ENCODE results near the gene NARF.

DNA sequence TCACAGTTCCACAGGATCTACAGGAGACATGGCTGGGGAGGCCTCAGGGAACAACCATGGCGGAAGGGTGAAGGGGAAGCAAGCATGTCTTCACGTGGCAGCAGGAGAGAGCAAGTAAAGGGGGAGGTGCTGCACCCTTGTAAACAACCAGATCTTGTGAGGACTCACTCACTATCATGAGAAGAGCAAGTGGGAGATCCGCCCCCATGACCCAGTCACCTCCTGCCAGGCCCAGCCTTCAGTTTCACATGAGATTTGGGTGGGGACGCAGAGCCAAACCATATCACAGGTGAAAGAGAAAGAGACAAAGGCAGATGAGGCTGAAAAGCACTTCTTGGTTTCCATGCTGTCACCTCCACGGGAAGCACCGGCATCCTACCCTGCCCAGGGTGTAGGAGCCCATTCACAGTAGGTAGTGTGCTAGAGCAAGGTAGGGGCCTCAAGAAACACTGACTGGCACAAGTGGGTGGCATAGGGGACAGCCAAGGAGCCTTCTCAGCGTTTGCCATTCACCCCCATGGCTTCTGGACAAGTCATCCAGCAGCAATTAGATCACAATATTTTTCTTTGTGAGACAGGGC is 6.6 kb downstream of the NARF start:
- TF ChIP-seq, protein P1, sequence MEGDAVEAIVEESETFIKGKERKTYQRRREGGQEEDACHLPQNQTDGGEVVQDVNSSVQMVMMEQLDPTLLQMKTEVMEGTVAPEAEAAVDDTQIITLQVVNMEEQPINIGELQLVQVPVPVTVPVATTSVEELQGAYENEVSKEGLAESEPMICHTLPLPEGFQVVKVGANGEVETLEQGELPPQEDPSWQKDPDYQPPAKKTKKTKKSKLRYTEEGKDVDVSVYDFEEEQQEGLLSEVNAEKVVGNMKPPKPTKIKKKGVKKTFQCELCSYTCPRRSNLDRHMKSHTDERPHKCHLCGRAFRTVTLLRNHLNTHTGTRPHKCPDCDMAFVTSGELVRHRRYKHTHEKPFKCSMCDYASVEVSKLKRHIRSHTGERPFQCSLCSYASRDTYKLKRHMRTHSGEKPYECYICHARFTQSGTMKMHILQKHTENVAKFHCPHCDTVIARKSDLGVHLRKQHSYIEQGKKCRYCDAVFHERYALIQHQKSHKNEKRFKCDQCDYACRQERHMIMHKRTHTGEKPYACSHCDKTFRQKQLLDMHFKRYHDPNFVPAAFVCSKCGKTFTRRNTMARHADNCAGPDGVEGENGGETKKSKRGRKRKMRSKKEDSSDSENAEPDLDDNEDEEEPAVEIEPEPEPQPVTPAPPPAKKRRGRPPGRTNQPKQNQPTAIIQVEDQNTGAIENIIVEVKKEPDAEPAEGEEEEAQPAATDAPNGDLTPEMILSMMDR (IDR thresholded peaks at IDR 0.05; ENCODE audit: extremely low read depth in 1 of 2, insufficient read depth in 1 of 2, low read depth in 1 of 2, low read length in 2 of 2) = no peak
- TF ChIP-seq POLR2AphosphoS5 (IDR thresholded peaks at IDR 0.05; ENCODE audit: insufficient read depth, low read depth, low read length) = no peak
- TF ChIP-seq MYC (IDR thresholded peaks at IDR 0.05; ENCODE audit: low read depth, low read length) = no peak
- no peak for TF ChIP-seq EZH2 (IDR thresholded peaks at IDR 0.05; ENCODE audit: borderline replicate concordance, low read depth, low read length, severe bottlenecking)
- TF ChIP-seq POLR2A (IDR thresholded peaks at IDR 0.05; ENCODE audit: low read depth, low read length) = no peak
- TF ChIP-seq JUN (IDR thresholded peaks at IDR 0.05; ENCODE audit: borderline replicate concordance, insufficient read depth, insufficient read length, low read depth) = no peak
- no peak for TF ChIP-seq GATA2 (IDR thresholded peaks at IDR 0.05; ENCODE audit: insufficient read depth, insufficient read length, low read depth, low read length)
- TF ChIP-seq, protein P2, sequence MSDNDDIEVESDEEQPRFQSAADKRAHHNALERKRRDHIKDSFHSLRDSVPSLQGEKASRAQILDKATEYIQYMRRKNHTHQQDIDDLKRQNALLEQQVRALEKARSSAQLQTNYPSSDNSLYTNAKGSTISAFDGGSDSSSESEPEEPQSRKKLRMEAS (IDR thresholded peaks at IDR 0.05; ENCODE audit: insufficient read depth, insufficient read length) = no peak

All from endothelial cell of umbilical vein (primary cell).